ENCODE results near the gene FKRP.

FKRP gene

DNA sequence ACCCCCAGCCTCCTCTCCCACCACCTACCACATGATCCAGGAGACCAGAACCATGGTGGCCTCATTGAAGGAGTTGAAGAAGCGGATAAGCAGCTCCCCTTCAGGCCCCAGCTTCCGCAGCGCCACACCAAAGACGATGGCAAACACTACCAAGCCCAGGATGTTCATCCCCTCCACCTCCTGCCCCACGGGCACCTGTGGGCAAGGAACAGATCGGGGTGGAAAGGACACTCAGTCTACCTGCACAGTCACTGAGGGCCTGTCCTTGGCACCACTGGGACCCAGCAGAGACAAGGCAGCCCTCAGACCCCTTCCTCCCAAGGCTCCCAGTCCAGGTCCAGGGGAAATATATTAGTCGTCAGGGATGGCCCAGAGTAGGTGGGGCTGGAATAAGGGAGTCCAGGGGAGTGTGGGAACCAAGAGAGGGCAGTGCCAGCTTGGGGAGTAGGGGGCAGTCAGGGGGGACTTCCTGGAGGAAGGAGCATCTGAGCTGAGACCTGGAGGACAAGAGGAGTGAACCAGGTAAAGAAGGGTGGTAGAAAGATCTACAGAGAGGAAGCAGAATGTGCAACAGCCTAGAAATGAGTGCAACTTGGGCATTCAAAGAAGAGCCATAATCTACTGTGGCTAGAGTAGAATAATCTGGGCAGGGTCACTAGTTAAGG is 36.6 kb downstream of the FKRP start:
- Histone ChIP-seq H3K4me1 (ENCODE audit: control insufficient read depth, low read depth, low read length) (peaks cover 3% of the 10 kb centered on the region), H3K4ac (ENCODE audit: low read depth, low read length) (no peak overlapping the region), H3K23ac (ENCODE audit: low read length) (no peak overlapping the region), H3K36me3 (ENCODE audit: control insufficient read depth, insufficient read depth, low read length) (peaks cover 8% of the 10 kb centered on the region), H2BK5ac (ENCODE audit: low read length) (no peak overlapping the region), H3K79me1 (ENCODE audit: low read length) (peaks cover 16% of the 10 kb centered on the region), H3K4me3 (ENCODE audit: low read length) (no peak overlapping the region), H2BK15ac (replicated peaks; ENCODE audit: low read depth) (no peak overlapping the region), H2AK5ac (ENCODE audit: low read length) (no peak overlapping the region), H3K18ac (ENCODE audit: low read length) (no peak overlapping the region), H2BK120ac (ENCODE audit: low read depth, low read length) (no peak overlapping the region), H3K27me3 (ENCODE audit: insufficient read depth, low read length, poor library complexity) (no peaks in the 10 kb centered on the region), H3K79me2 (ENCODE audit: control insufficient read depth, insufficient read depth, low read length) (peaks cover 51% of the 10 kb centered on the region), H4K5ac (ENCODE audit: low read length) (no peak overlapping the region), H3K27ac (ENCODE audit: low read depth, low read length) (no peak overlapping the region), H4K8ac (ENCODE audit: low read depth, low read length) (no peak overlapping the region), H3K9ac (ENCODE audit: low read length) (no peak overlapping the region), H3K56ac (ENCODE audit: low read length) (peak overlapping the region; percentile 22), H3K4me2 (ENCODE audit: low read length) (no peak overlapping the region)
- DNase-seq: no peak
- WGBS (ENCODE audit: extremely low coverage, insufficient coverage, low lambda C conversion rate): no CpG with 5 or more reads among the region's 7 CpGs

DNA sequence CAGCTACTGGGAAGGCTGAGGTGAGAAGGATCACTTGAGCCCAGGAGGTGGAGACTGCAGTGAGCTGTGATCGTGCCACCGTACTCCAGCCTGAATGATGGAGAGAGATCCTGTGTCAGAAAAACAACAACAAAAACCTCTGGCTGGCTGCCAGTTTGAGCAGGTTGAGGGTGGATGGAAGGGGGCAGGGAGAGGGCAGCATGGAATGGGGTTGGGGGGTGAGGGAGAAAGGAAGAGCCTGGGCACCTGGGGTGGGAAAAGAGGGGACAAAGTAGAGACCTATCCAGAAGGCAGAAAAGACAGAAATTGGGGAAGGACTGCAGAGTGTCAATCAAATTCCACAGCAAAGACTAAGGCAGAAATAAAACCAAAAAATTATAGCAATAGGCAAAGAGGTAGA is 37.8 kb downstream of the FKRP start:
- Histone ChIP-seq H3K27ac (ENCODE audit: low read depth, low read length) (no peak overlapping the region), H3K4me1 (ENCODE audit: control insufficient read depth, low read depth, low read length) (peaks cover 3% of the 10 kb centered on the region), H2BK120ac (ENCODE audit: low read depth, low read length) (no peak overlapping the region), H3K9ac (ENCODE audit: low read length) (peak overlapping the region; percentile 99), H4K8ac (ENCODE audit: low read depth, low read length) (no peak overlapping the region), H3K18ac (ENCODE audit: low read length) (peak overlapping the region; percentile 63), H2BK5ac (ENCODE audit: low read length) (no peak overlapping the region), H3K4ac (ENCODE audit: low read depth, low read length) (peak overlapping the region; percentile 41), H3K27me3 (ENCODE audit: insufficient read depth, low read length, poor library complexity) (no peaks in the 10 kb centered on the region), H3K56ac (ENCODE audit: low read length) (peak overlapping the region; percentile 97), H3K4me2 (ENCODE audit: low read length) (peak overlapping the region; percentile 33), H4K5ac (ENCODE audit: low read length) (no peak overlapping the region), H3K36me3 (ENCODE audit: control insufficient read depth, insufficient read depth, low read length) (peaks cover 6% of the 10 kb centered on the region), H2BK15ac (replicated peaks; ENCODE audit: low read depth) (no peak overlapping the region), H3K4me3 (ENCODE audit: low read length) (no peak overlapping the region), H3K23ac (ENCODE audit: low read length) (no peak overlapping the region), H3K79me1 (ENCODE audit: low read length) (peaks cover 16% of the 10 kb centered on the region), H2AK5ac (ENCODE audit: low read length) (no peak overlapping the region), H3K79me2 (ENCODE audit: control insufficient read depth, insufficient read depth, low read length) (peaks cover 60% of the 10 kb centered on the region)
- DNase-seq: no peak
- WGBS (ENCODE audit: extremely low coverage, insufficient coverage, low lambda C conversion rate): no CpG with 5 or more reads among the region's 2 CpGs

DNA sequence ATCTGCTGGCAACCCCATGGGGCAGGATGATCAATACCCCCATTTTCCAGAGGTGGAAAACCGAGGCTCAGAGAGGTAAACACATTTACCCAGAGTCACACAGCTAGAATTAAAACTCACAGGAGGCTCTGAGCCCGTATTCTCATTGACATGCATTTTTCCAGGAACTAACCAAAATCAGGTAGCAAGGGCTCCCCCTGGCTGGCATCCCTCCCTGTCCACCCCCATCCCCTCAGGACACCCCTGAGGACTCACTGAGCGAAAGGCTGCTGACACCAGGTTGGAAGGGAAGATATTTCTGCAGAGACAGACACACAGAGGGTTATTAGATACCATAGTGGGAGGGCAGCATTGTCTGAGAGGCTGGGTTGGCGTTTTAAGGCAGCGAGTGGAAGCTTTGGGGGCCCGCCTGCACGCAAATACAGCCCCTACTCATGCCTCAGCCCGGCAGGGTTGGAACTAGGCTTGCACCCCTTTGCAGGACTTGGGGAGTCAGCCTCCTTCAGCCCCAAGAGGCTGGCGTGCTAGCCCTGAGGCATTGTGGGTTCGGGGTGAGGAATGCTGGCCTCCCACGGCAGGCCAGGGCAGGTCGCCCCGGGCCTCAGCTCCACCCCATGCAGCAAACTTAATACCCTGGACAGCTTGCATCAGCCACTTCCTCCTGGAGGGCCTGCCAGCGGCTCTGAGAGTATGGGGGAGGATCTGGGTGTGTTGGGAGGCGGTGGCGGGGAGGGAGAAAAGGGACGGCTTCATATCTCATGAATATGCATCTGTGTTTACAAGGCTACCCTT is 38.6 kb downstream of the FKRP start:
- Histone ChIP-seq H3K56ac (ENCODE audit: low read length) (peak overlapping the region; percentile 97), H3K23ac (ENCODE audit: low read length) (peak overlapping the region; percentile 54), H3K79me1 (ENCODE audit: low read length) (peaks cover 15% of the 10 kb centered on the region), H3K18ac (ENCODE audit: low read length) (peak overlapping the region; percentile 63), H2BK15ac (replicated peaks; ENCODE audit: low read depth) (no peak overlapping the region), H3K4me1 (ENCODE audit: control insufficient read depth, low read depth, low read length) (peaks cover 3% of the 10 kb centered on the region), H4K8ac (ENCODE audit: low read depth, low read length) (no peak overlapping the region), H3K4ac (ENCODE audit: low read depth, low read length) (peak overlapping the region; percentile 81), H3K9ac (ENCODE audit: low read length) (peak overlapping the region; percentile 99), H4K5ac (ENCODE audit: low read length) (peak overlapping the region; percentile 23), H2BK120ac (ENCODE audit: low read depth, low read length) (peak overlapping the region; percentile 48), H3K27ac (ENCODE audit: low read depth, low read length) (peak overlapping the region; percentile 77), H3K4me2 (ENCODE audit: low read length) (peak overlapping the region; percentile 65), H2BK5ac (ENCODE audit: low read length) (peak overlapping the region; percentile 89), H3K36me3 (ENCODE audit: control insufficient read depth, insufficient read depth, low read length) (peaks cover 6% of the 10 kb centered on the region), H3K79me2 (ENCODE audit: control insufficient read depth, insufficient read depth, low read length) (peaks cover 60% of the 10 kb centered on the region), H2AK5ac (ENCODE audit: low read length) (peak overlapping the region; percentile 77), H3K4me3 (ENCODE audit: low read length) (peak overlapping the region; percentile 27), H3K27me3 (ENCODE audit: insufficient read depth, low read length, poor library complexity) (no peaks in the 10 kb centered on the region)
- DNase-seq: peak; percentile 97
- WGBS (ENCODE audit: extremely low coverage, insufficient coverage, low lambda C conversion rate): no CpG with 5 or more reads among the region's 17 CpGs

DNA sequence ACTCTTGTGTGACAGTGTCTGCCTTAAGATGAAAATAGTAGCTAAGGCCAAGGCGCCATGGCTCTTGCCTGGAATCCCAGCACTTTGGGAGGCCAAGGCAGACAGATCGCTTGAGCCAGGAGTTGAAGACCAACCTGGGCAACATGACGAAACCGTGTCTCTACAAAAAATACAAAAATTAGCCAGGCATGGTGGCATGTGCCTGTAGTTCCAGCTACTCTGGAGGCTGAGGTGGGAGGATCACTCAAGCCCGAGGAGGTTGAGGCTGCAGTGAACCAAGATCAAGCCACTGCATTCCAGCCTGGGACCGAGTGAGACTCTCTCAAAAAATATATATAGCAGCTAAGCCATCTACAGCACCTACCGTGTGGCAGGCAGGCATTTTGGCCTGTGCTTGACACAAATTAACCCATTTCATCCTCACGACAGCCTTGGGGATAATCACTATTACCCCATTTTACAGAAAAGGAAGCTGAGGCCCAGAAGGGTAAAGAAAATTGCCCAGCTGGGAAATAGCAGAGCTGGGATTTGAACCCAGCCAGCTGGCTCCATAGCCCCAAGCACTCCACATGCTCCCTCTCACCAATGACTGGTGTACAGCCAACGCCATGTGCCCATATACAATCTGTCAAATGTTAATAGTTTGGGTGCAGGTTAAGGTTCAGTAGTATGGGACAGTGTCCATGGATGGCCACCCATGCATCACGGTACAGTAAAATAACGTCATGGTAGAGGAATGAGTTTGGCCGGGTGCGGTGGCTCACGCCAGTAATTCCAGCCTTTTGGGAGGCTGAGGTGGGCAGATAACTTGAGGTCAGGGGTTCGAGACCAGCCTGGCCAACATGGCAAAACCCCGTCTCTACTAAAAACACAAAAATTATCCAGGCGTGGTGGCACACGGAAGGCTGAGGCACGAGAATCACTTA is 39.5 kb downstream of the FKRP start:
- no peak overlapping the region for H2AK5ac ChIP-seq (ENCODE audit: low read length)
- H3K56ac ChIP-seq (ENCODE audit: low read length): peak overlapping the region; percentile 97
- H4K5ac ChIP-seq (ENCODE audit: low read length): no peak overlapping the region
- H2BK15ac ChIP-seq (replicated peaks; ENCODE audit: low read depth): no peak overlapping the region
- no peak overlapping the region for H3K23ac ChIP-seq (ENCODE audit: low read length)
- H3K18ac ChIP-seq (ENCODE audit: low read length): peak overlapping the region; percentile 22
- H3K4me3 ChIP-seq (ENCODE audit: low read length): no peak overlapping the region
- peaks cover 14% of the 10 kb centered on the region for H3K79me1 ChIP-seq (ENCODE audit: low read length)
- H2BK120ac ChIP-seq (ENCODE audit: low read depth, low read length): no peak overlapping the region
- H3K4ac ChIP-seq (ENCODE audit: low read depth, low read length): no peak overlapping the region
- H3K9ac ChIP-seq (ENCODE audit: low read length): peak overlapping the region; percentile 99
- H3K79me2 ChIP-seq (ENCODE audit: control insufficient read depth, insufficient read depth, low read length): peaks cover 60% of the 10 kb centered on the region
- WGBS (ENCODE audit: extremely low coverage, insufficient coverage, low lambda C conversion rate): no CpG with 5 or more reads among the region's 19 CpGs
- H3K4me1 ChIP-seq (ENCODE audit: control insufficient read depth, low read depth, low read length): peaks cover 3% of the 10 kb centered on the region
- H3K27ac ChIP-seq (ENCODE audit: low read depth, low read length): peak overlapping the region; percentile 4
- no peak overlapping the region for H2BK5ac ChIP-seq (ENCODE audit: low read length)
- H4K8ac ChIP-seq (ENCODE audit: low read depth, low read length): no peak overlapping the region
- peaks cover 6% of the 10 kb centered on the region for H3K36me3 ChIP-seq (ENCODE audit: control insufficient read depth, insufficient read depth, low read length)
- no peak for DNase-seq
- H3K4me2 ChIP-seq (ENCODE audit: low read length): peak overlapping the region; percentile 56
- no peaks in the 10 kb centered on the region for H3K27me3 ChIP-seq (ENCODE audit: insufficient read depth, low read length, poor library complexity)

DNA sequence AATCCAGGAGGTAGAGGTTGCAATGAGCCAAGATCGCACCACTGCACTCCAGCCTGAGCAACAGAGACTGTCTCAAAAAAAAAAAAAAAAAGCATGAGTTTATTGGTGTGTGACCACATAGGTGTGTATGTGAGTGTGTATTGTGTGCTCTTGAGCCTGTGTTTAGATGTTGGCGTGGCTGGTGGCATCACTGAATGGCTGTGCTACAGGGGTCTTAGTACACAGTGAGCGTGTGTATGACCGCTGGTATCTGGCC is 40.1 kb downstream of the FKRP start:
- Histone ChIP-seq H3K4ac (ENCODE audit: low read depth, low read length) (peak overlapping the region; percentile 89), H3K79me2 (ENCODE audit: control insufficient read depth, insufficient read depth, low read length) (peaks cover 60% of the 10 kb centered on the region), H2BK15ac (replicated peaks; ENCODE audit: low read depth) (no peak overlapping the region), H3K27me3 (ENCODE audit: insufficient read depth, low read length, poor library complexity) (no peaks in the 10 kb centered on the region), H2BK120ac (ENCODE audit: low read depth, low read length) (no peak overlapping the region), H3K56ac (ENCODE audit: low read length) (peak overlapping the region; percentile 97), H3K4me3 (ENCODE audit: low read length) (peak overlapping the region; percentile 99), H4K8ac (ENCODE audit: low read depth, low read length) (no peak overlapping the region), H3K23ac (ENCODE audit: low read length) (peak overlapping the region; percentile 29), H2AK5ac (ENCODE audit: low read length) (peak overlapping the region; percentile 64), H4K5ac (ENCODE audit: low read length) (no peak overlapping the region), H3K27ac (ENCODE audit: low read depth, low read length) (peak overlapping the region; percentile 86), H3K9ac (ENCODE audit: low read length) (peak overlapping the region; percentile 99), H3K79me1 (ENCODE audit: low read length) (peaks cover 14% of the 10 kb centered on the region), H3K4me1 (ENCODE audit: control insufficient read depth, low read depth, low read length) (peaks cover 3% of the 10 kb centered on the region), H2BK5ac (ENCODE audit: low read length) (peak overlapping the region; percentile 14), H3K18ac (ENCODE audit: low read length) (no peak overlapping the region), H3K36me3 (ENCODE audit: control insufficient read depth, insufficient read depth, low read length) (peaks cover 6% of the 10 kb centered on the region), H3K4me2 (ENCODE audit: low read length) (peak overlapping the region; percentile 82)
- DNase-seq: no peak
- WGBS (ENCODE audit: extremely low coverage, insufficient coverage, low lambda C conversion rate): no CpG with 5 or more reads among the region's 4 CpGs
